Stimulated activated CD4-positive, alpha-beta T cell treated with anti-CD3 and anti-CD28 coated beads, TNF-alpha, amount 100 ng/mL, for 24 hours (primary cell): ENCODE data around the gene EPHA3.

Source experiments
- DNase-seq, 3 experiments: peaks; one replicate each; pipeline ENCODE4 v3.0.0-alpha.2; 2020; ENCODE audit warnings: low read depth in 3 of 3

The EPHA3 gene

GRCh38 chr3:89145995-89146394 lies 38.6 kb downstream of the EPHA3 start:
- no peak for DNase-seq

GRCh38 chr3:89154416-89154815 lies 47.0 kb downstream of the EPHA3 start:
- no peak for DNase-seq

GRCh38 chr3:89155811-89156210 lies 48.4 kb downstream of the EPHA3 start:
- no peak for DNase-seq

GRCh38 chr3:89157575-89157974 lies 50.2 kb downstream of the EPHA3 start:
- DNase-seq = no peak

- DNase-seq = no peak
These were observed 52.2 kb downstream of the EPHA3 start for GRCh38 chr3:89159605-89160004.

- no peak for DNase-seq
These were observed 57.4 kb downstream of the EPHA3 start for GRCh38 chr3:89164774-89165173.

- DNase-seq = no peak
These were observed 58.3 kb downstream of the EPHA3 start for GRCh38 chr3:89165636-89166263.

GRCh38 chr3:89171687-89172545 lies 64.5 kb downstream of the EPHA3 start:
- DNase-seq = no peak

GRCh38 chr3:89173546-89173945 lies 66.1 kb downstream of the EPHA3 start:
- no peak for DNase-seq

- DNase-seq = no peak
These were observed 72.1 kb downstream of the EPHA3 start for GRCh38 chr3:89179355-89180001.

GRCh38 chr3:89180334-89180733 lies 72.9 kb downstream of the EPHA3 start:
- DNase-seq = no peak

- no peak for DNase-seq
These were observed 74.6 kb downstream of the EPHA3 start for GRCh38 chr3:89182056-89182455.

- no peak for DNase-seq
These were observed 77.0 kb downstream of the EPHA3 start for GRCh38 chr3:89184151-89184995.

GRCh38 chr3:89186456-89186855 lies 79.0 kb downstream of the EPHA3 start:
- DNase-seq = no peak

GRCh38 chr3:89198591-89198990 lies 91.2 kb downstream of the EPHA3 start:
- DNase-seq = no peak

- DNase-seq = no peak
These were observed 105.2 kb downstream of the EPHA3 start for GRCh38 chr3:89212619-89213018.

- DNase-seq = no peak
These were observed 108.8 kb downstream of the EPHA3 start for GRCh38 chr3:89216016-89216739.

GRCh38 chr3:89217148-89217685 lies 109.8 kb downstream of the EPHA3 start:
- no peak for DNase-seq

GRCh38 chr3:89221924-89222323 lies 114.5 kb downstream of the EPHA3 start:
- no peak for DNase-seq

- no peak for DNase-seq
These were observed 115.8 kb downstream of the EPHA3 start for GRCh38 chr3:89223188-89223587.

- no peak for DNase-seq
These were observed 119.8 kb downstream of the EPHA3 start for GRCh38 chr3:89227218-89227617.
